Fibroblast of skin of abdomen (primary cell): ENCODE measurements around the gene IFI27. TPM values are rescaled to one million over a fixed set of nuclear protein-coding genes. Genes with fewer than 3 reads are reported as not detected.
"Not testable (repeated sequence)": the region's sequence is repeated elsewhere in the genome, so short reads cannot be mapped to it uniquely, and the experiment has no call there.

Source experiments
- DNase-seq: peaks from one replicate; pipeline ENCODE4 v3.0.0-alpha.2; 2013
- polyA plus RNA-seq, 2 experiments: library from polyadenylated mRNA; unstranded; fragments of 120-200 nt; gene quantifications; one replicate each; pipeline ENCODE4 v1.2.1, GENCODE V29; 2013; ENCODE audit not compliant: insufficient read length in 2 of 2

IFI27 gene
- polyA plus RNA-seq (2013, experiment 1 of 2; ENCODE audit: insufficient read length) = 2.0 TPM
- polyA plus RNA-seq (2013, experiment 2 of 2; ENCODE audit: insufficient read length) = 2.1 TPM

- no peak for DNase-seq
These were observed at the start of gene IFI27 for GRCh38 chr14:94110552-94111181. TSS of gene IFI27 (plus strand) at chr14:94110736.

DNA sequence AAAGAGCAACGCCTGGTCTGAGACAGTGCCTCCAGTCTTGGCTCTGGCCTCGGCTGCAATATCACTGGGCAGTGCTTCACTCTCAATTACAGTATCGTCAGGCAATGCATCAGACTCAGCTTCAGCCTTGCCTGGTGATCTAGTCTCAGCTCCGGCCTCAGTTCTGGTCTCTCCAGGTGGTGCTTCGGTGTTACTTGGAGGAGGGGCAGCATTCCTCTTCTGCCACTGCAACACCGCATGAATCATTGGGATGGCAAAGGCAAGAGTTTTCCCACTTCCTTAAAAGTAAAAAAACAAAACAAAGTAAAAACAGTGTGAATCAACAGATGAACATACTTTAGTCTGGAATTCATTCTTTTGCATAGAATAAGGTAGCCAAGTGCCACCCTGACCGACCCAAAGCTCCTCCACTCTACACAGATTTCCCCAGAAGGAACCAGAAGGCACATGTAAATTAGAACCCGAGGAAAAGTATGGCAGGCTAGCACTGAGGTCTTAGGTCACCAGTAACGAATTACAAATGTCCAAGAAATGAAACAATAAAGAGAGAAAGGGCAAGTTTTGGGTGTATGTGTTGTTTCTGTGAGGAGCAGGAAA is 48.1 kb upstream of the IFI27 start:
- DNase-seq = peak; percentile 55

DNA sequence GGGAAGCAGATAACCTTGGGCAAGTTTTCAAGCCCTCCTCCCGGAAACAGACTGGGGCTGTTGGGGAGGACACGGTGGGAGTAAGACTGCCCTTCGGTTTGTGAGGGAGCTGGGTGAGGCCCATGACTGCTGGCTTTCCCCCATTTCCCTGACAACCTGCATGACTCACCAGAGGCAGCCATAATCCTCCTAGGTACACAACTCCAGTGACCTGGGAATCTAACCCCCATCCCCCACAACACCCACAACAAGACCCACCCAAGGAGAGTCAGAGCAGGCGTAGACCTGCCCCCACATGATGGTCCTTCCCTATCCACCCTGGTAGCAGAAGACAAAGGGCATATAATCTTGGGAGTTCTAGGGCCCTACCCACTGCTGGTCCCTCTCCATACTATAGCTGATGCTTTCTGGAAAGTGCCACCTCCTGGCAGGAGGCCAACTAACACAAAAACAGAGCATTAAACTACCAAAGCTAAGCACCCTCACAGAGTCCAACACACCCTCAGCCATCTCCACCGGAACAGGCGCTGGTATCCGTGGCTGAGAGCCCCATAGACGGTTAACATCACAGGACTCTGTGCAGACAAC is 44.4 kb upstream of the IFI27 start:
- DNase-seq = no peak

GRCh38 chr14:94072076-94072475 is 38.5 kb upstream of the IFI27 start:
- not testable (repeated sequence) for DNase-seq

DNA sequence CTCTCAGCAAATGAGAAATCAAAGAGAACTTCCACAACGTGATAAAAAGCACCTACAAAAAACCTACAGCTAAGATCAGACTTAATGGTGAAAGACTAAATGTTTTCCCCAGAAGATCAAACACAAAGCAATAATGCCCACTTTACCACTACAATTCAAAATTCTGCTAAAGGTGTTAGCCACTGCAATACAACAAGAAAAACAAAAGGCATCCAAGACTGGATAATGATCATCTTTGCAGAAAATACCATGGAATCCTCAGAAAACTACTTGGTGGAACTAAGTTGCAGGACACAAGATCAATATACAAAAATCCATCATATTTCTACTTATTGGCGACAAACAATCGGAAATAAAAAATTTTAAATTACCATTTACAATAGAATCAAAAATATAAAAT is 36.0 kb upstream of the IFI27 start:
- DNase-seq = no peak

DNA sequence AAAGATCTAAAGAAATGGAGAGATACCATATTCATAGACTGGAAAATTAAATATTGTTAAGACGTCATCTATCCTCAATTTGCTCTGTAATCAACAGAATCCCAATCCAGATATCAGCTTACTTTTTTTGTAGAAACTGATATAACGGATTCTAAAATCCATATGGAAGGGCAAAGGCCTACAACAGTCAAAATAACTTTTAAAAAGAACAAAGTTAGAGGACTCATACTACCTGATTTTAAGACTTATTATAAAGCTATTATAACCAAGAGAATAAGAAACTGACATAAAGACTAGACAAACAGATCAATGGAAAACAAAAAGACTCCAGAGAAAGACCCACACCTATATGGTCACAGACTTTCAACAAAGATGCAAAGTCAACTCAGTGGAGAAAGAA is 35.5 kb upstream of the IFI27 start:
- DNase-seq = no peak

DNA sequence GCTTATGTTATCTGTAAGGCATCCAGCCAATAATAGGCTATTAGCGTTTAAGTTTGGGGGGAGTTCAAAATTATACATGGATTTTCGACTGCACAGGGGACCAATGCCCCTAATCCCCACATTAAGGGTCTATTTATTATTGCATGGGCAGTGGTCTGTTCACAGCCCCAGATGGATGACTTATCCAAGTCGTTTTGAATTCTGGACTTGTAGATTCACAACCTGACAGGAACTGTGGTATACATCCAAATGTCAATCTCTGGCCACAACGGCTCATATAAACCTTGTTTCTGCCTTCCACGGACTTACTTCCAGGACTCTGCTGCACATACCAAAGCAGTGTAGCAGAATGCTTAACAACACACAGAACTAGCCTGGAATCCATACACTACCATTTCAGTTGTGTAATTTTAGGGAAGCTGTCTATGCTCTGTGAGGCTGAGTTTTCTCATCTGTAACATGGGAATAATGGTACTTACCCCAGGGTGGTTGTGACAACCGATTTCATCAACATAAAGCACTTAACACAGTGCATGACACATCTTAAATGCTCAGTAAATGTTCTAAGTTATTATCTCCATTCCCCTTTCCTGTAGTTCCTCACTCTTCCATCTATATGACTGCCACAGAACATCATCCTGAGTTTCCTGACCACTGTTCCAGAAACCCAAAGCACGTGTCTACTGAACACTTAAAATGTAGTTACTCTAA is 33.3 kb upstream of the IFI27 start:
- DNase-seq = no peak

DNA sequence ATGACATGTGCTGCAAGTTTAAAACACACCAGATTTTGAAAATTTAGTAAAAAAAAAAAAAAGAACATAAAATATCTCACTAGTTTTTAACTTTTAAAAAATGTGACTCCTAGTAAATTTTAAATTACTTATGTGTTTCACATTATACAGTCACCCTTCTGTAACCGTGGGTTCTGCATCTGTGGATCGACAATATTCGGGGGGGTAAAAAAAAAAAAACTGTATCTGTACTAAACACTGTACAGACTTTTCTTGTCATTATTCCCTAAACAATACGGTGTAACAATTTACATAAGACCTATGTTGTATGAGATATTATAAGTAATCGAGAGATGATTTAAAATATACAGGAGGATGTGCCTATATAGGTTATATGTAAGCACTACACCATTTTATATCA is 32.7 kb upstream of the IFI27 start:
- no peak for DNase-seq

DNA sequence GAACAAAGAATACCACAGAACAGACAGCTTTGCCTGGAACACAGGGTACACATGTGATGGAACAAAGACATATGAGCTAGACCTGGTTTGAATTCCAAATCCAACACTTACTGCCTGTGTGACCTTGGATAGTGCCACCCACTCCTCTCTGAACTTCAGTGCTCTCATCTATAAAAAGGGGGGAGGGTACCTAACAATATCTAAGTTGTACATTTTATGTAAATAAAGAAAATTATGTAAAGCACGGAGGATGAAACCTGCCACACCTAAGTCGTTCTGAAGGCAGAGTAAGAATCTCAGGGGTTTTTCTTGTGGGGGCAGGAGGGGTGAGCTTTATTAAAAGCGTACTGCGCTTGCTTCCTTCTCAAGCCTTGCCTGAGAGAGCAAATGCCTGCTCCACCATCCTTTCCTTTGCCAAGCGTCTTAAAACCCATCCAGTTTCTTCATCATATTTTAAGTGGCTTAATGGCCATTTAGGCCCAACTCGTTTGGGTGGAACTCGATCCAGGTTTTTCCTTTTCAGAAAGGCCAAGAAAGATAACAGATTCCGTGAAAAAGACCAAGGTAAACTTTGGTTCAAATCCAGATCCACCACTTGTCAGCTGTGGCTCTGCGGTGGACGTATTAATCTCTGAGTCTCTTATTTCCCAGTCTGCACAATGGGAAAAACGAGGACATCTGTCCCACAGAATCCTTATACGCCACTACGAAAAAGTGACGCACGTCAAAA is 30.5 kb upstream of the IFI27 start:
- DNase-seq = peak; percentile 19

- peak; percentile 93 for DNase-seq
These were observed 29.7 kb upstream of the IFI27 start, which contains the start of the genes DDX24 and IFI27L1 for GRCh38 chr14:94080621-94081385. TSS of gene DDX24 (minus strand) at chr14:94081202. CDS start at chr14:94079742, 1,460 bp downstream. TSS of gene IFI27L1 (plus strand) at chr14:94081310. CDS start at chr14:94096938, 15,628 bp downstream.

- no peak for DNase-seq
These were observed 29.1 kb upstream of the IFI27 start for GRCh38 chr14:94081386-94081820.

DNA sequence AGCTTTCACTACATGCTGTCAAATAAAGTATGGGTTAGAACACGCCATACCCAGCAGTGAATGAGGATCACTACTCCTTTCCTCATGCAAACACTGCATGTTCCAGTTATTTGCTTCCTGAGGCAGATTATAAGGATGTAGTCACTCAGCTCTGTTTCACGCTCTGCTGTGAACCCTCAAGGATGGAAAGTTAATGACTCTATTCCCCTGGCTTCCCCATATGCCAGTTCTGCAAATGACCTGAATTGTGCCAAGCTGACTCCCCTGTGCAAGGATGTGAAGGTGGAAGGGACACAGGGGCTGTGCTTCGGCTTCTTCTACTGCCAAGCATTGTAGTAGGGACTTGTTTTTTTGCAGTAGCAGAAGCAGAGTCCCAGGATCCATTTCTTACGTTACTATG is 22.6 kb upstream of the IFI27 start:
- no peak for DNase-seq

DNA sequence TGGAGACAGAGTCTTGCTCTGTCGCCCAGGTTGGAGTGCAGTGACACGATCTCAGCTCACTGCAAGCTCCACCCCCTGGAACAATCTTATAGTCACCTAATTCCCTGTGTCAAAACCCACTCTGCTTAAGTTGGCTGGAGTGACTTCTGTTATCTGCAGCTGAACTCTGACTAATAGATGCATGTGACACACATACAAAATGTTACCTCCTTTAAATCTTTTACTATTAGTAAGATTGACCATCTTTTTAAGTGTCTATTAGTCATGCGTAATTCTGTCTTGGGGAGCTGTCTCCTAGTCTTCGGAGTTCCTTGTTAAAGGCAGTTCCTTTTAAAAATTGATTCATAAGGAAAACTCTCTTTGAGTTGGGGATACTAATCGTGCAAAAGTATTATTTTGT is 22.0 kb upstream of the IFI27 start:
- peak; percentile 33 for DNase-seq

- DNase-seq = peak; percentile 11
These were observed 21.1 kb upstream of the IFI27 start for GRCh38 chr14:94089479-94089878.

DNA sequence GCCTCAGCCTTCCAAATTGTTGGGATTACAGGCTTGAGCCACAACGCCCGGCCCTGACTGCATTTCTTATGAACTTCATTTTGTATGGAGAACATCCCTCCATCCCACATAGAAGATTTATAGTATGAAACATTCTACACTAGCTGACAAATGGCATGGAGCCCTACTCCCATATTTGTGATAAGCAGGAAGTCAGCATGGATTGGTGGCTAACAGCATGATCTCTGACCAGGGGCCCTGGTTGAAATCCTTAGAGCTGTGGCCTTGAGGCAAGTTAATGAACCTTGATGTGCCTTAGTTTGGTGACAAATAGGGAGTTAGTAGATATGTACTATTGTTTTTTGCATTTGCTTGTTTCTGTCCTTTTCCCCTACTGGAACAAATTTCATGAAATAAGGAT is 17.1 kb upstream of the IFI27 start:
- DNase-seq = no peak

DNA sequence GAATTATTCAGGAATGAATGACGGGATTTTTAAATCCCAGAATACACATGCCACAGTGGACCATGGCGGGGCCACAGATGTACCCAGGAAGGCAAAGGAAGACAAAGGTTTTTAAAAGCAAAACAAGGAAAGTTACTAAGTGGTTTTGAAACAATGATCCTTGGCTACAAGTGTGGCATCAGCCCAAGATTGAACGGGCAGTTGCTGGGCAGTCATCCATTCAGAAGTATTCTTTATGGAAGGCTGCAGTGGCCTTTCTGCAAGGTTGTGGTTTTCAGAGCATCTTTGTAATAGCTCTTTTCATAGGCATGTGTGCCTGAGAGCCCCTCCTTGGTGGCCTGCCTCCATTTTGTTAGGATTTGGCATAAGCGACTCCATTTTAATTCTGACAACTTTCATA is 13.4 kb upstream of the IFI27 start:
- DNase-seq = no peak

DNA sequence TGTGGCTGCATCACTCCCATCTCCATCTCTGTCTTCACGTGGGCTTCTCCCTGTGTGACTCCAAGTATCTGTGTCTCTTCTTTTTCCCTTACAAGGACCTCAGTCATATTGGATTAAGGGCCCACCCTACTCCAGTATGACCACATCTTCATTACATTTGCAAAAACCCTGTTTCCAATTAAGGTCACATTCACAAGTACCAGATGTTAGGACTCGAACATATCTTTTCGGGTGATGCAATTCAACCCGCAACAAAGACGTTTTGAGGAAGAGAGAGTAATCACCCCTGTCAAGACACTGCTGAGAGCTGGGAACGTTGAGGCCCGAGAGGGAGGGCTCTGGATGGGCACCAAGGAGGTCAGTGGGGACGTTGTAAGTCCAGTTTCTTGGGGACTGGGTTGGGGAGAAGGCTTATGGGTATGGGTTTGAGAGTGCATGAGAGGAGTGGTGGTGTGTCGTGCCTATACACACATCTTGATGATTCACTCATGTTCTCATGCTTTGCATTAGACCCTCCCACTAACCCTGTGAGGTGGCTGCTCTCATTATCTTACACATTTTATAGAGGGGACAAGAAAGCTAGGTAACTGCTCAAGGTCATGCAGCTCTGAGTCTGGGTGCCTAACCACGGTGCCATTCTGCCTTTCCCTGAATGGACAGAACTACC is 12.1 kb upstream of the IFI27 start:
- DNase-seq = peak; percentile 91

- no peak for DNase-seq
These were observed 11.5 kb upstream of the IFI27 start for GRCh38 chr14:94099006-94099405.

DNA sequence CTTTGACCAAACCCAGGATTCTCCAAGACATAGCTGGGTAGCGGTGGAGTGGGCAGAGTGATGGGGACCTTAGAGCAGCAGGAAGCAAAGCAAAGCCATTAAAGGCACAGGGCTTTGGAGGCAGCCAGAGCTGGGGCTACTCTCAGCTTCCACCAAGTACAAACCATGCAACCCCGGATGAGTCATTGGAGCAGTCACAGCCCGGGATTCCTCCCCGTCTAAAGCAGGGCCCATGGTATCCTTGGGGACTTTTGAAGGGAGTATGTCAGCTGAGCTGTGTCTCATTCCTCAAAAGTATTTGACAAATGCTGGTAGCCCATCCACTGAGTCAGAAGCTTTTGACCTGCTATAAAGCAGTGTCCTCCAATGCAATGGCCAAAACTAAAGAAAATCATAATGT is 9.7 kb upstream of the IFI27 start:
- peak; percentile 85 for DNase-seq

GRCh38 chr14:94101748-94102147 is 8.8 kb upstream of the IFI27 start:
- no peak for DNase-seq
